ENCODE results near the gene TGFB1I1. TPM values are rescaled to one million over a fixed set of nuclear protein-coding genes. Genes with fewer than 3 reads are reported as not detected.

Gene TGFB1I1
- total and polyA plus RNA-seq, 2 of the 4 experiments (the other 2 are of a cell fraction), result 24.9 to 128 TPM

DNA sequence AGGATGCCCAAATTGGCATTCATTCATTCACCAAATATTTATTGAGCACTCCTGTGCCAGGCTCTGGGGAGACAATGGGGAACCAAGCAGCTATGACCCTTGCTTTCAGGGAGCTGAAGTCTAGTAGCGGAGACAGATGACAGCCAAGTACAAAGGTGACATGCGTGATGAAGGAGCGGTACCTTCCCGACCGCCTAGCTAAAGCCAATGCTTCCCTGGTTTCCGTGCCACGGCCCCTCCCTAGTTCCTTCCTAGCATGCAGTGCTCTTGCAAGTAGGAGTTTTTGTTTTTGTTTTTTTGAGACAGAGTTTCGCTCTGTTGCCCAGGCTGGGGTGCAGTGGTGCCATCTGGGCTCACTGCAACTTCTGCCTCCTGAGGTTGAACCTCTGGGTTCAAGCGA, 7.8 kb downstream of the TGFB1I1 start:
- no TSS peak for BruUV-seq (replicated peaks)

More for the DNA sequence above, 7.8 kb downstream of the TGFB1I1 start:
- H2BK15ac ChIP-seq (ENCODE audit: low read depth, low read length), result no peak overlapping the region
- no peak overlapping the region for H3K4me3 ChIP-seq (ENCODE audit: insufficient read depth, low read depth, low read length)
- no peak overlapping the region for H4K91ac ChIP-seq (ENCODE audit: insufficient read depth, low read depth, low read length)
- H3K4ac ChIP-seq (ENCODE audit: low read depth, low read length), result no peak overlapping the region
- no peak overlapping the region for H2BK20ac ChIP-seq (ENCODE audit: low read depth, low read length)
- ATAC-seq (ENCODE audit: low read depth) (no peak), DNase-seq (no peak)
- no peak overlapping the region for H4K8ac ChIP-seq (ENCODE audit: low read depth in 2 of 2, low read length in 2 of 2)
- WGBS, 2 experiments (ENCODE audit: extremely low coverage in 2 of 2, insufficient read length in 1 of 2), result 83% methylated on average over 1 of the region's 9 CpGs; no CpG with 5 or more reads in 1 of the 2 experiments
- no peak overlapping the region for H2AK9ac ChIP-seq (replicated peaks; ENCODE audit: low read depth, low read length, poor library complexity)
- peaks cover 39% of the 10 kb centered on the region for H3K36me3 ChIP-seq (ENCODE audit: control insufficient read depth, insufficient read depth, low read length)
- no peak overlapping the region for H2AFZ ChIP-seq (replicated peaks; ENCODE audit: low read length, poor library complexity)
- H2AK5ac ChIP-seq (ENCODE audit: low read depth, low read length), result no peak overlapping the region
- peaks cover 7 to 31% of the 10 kb centered on the region in 2 experiments; a peak in 3 of 4 replicates for H3K79me1 ChIP-seq (ENCODE audit: low read depth in 1 of 2, low read length in 2 of 2)
- H3K4me2 ChIP-seq (ENCODE audit: low read depth, low read length), result no peak overlapping the region
- intact Hi-C loops (cut with micrococcal nuclease) (no loop called here), dilution Hi-C loops (cut with HindIII; ENCODE audit: low sequenced_read_pairs, unreplicated experiment) (no loop called here), in situ Hi-C loops (cut with MboI; ENCODE audit: low sequenced_read_pairs) (no loop called here)
- no peak overlapping the region for H3K9ac ChIP-seq (ENCODE audit: low read depth, low read length)
- H2BK120ac ChIP-seq (ENCODE audit: low read depth, low read length), result no peak overlapping the region
- TF ChIP-seq ELK1 (IDR thresholded peaks at IDR 0.05; ENCODE audit: borderline replicate concordance, low read depth, low read length), result no peak
- TF ChIP-seq SMC3 (IDR thresholded peaks at IDR 0.05; ENCODE audit: low read depth, low read length), result no peak
- TF ChIP-seq RCOR1 (IDR thresholded peaks at IDR 0.05; ENCODE audit: insufficient replicate concordance, low read length), result no peak
- no peak for TF ChIP-seq CEBPB (IDR thresholded peaks at IDR 0.05; ENCODE audit: low read depth, low read length)
- TF ChIP-seq NFE2L2 (IDR thresholded peaks at IDR 0.05; ENCODE audit: low read depth, low read length), result no peak
- TF ChIP-seq MAZ (IDR thresholded peaks at IDR 0.05; ENCODE audit: borderline replicate concordance, low read depth, low read length), result no peak
- TF ChIP-seq BHLHE40 (IDR thresholded peaks at IDR 0.05; ENCODE audit: low read depth, low read length), result no peak
- TF ChIP-seq CTCF (conservative IDR thresholded peaks at IDR 0.05; ENCODE audit: low read depth, low read length), result no peak
- no peak for TF ChIP-seq POLR2A (IDR thresholded peaks at IDR 0.05; ENCODE audit: low read depth, low read length)
- TF ChIP-seq, protein P1, sequence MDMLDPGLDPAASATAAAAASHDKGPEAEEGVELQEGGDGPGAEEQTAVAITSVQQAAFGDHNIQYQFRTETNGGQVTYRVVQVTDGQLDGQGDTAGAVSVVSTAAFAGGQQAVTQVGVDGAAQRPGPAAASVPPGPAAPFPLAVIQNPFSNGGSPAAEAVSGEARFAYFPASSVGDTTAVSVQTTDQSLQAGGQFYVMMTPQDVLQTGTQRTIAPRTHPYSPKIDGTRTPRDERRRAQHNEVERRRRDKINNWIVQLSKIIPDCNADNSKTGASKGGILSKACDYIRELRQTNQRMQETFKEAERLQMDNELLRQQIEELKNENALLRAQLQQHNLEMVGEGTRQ (IDR thresholded peaks at IDR 0.05; ENCODE audit: low read depth, low read length), result no peak
- no peak for TF ChIP-seq RFX5 (IDR thresholded peaks at IDR 0.05; ENCODE audit: low read depth, low read length)
- no peak for TF ChIP-seq MAFK (IDR thresholded peaks at IDR 0.05; ENCODE audit: low read depth, low read length)
- TF ChIP-seq CHD1 (IDR thresholded peaks at IDR 0.05; ENCODE audit: low read depth, low read length), result no peak
- no peak for TF ChIP-seq RAD21 (IDR thresholded peaks at IDR 0.05; ENCODE audit: low read length)
- TF ChIP-seq MXI1 (IDR thresholded peaks at IDR 0.05; ENCODE audit: borderline replicate concordance, low read depth, low read length), result no peak
- no peak for TF ChIP-seq FOS (IDR thresholded peaks at IDR 0.05; ENCODE audit: low read depth, low read length)
- no peak overlapping the region for H3K18ac ChIP-seq (ENCODE audit: low read depth, low read length)
- POLR2A ChIA-PET (ENCODE audit: unreplicated experiment), result no interaction called here
- no peaks in the 10 kb centered on the region; the same call in 1 of the 2 replicates for H3K27me3 ChIP-seq (ENCODE audit: control insufficient read depth, insufficient read depth, low read length)
- no peak overlapping the region for H3K27ac ChIP-seq (ENCODE audit: insufficient read depth, low read length)
- H3K4me1 ChIP-seq (ENCODE audit: control insufficient read depth, insufficient read depth, low read length), result no peaks in the 10 kb centered on the region
- CTCF ChIA-PET, result no interaction called here
- H3K9me3 ChIP-seq (ENCODE audit: control insufficient read depth, insufficient read depth, low read length), result no peaks in the 10 kb centered on the region
- H4K5ac ChIP-seq (ENCODE audit: low read depth, low read length), result no peak overlapping the region
- H3K9me1 ChIP-seq (ENCODE audit: insufficient read depth, low read length), result peaks cover 10% of the 10 kb centered on the region
- H4K20me1 ChIP-seq (ENCODE audit: insufficient read depth, low read length), result peaks cover 44% of the 10 kb centered on the region
- no peak overlapping the region for H2BK5ac ChIP-seq (ENCODE audit: low read depth, low read length, poor library complexity, severe bottlenecking)
- no peak overlapping the region for H3K23ac ChIP-seq (ENCODE audit: low read depth, low read length)
- no peak overlapping the region for H3K56ac ChIP-seq (ENCODE audit: extremely low read depth, insufficient read depth, low read length)
- no peak overlapping the region for H3K14ac ChIP-seq (replicated peaks; ENCODE audit: low read depth, low read length)
